HG03565 (cell line): Measurements from ENCODE around the gene ATXN7.
A peak's percentile ranks its signal among the peaks of the same experiment; 100 is the strongest.

Experiments
- ATAC-seq: cut with Tn5 transposase; IDR thresholded peaks from one replicate; pipeline ENCODE4 v1.9.1; 2021; ENCODE audit warnings: mild to moderate bottlenecking, moderate library complexity; ENCODE audit not compliant: unreplicated experiment

Gene ATXN7

DNA sequence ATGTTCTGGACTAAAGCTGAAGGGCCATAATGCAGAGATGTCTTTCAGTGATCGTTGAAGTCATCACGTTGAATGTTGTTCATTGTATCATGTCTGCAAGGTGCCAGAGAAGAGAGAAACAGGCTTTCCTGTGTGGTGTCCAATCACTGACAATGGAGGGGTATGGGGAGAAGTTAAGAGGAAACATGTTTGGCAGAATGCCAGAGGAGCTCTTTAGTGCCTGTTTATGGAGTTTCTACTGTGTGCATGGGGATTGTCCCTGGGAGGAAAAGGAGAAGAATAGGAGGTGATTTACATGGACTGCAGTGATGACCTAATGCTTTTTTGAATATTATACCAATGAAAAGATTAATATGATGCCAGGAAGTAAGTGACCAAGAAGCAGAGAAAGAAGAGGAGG, 36.8 kb downstream of the ATXN7 start:
- no peak for ATAC-seq

GRCh38 chr3:63905731-63906620, 42.3 kb downstream of the ATXN7 start:
- ATAC-seq: no peak

DNA sequence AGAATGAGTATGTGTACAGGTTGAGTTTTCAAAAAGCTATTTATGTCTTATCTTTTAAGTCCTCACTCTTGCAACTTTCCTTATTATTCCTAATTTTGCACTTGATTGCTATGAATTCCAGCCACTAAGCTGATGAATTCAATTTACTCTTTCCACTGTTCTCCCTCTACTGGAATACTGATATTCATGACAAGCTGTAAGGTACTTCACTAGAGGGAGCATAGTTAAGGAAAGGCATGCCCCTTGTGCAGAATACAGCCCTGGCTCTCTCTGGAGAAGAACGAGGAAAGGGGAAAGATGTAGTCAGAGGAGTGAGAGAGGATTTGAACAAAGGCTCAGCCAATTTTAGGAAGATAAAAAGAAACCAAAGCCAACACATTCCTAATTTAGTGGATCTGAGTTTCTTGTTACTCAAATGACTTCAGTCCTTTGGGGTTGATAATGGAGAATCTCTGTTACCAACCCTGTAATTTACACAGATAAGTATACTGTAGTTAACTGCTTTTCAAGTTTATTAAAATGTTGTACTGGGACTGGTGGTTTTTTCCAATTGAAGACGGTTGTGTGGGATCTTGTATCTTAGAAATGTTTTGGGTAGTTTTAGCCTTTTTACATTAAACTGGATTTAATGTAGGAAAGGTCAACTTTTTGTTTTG, 44.5 kb downstream of the ATXN7 start:
- no peak for ATAC-seq

- no peak for ATAC-seq
Observed at GRCh38 chr3:63908776-63909175, 45.1 kb downstream of the ATXN7 start.

- ATAC-seq: no peak
Observed at GRCh38 chr3:63909431-63909830, 45.8 kb downstream of the ATXN7 start.

- ATAC-seq: no peak
Observed at GRCh38 chr3:63910001-63910400, 46.3 kb downstream of the ATXN7 start.

GRCh38 chr3:63910891-63911290, 47.2 kb downstream of the ATXN7 start:
- ATAC-seq: no peak

DNA sequence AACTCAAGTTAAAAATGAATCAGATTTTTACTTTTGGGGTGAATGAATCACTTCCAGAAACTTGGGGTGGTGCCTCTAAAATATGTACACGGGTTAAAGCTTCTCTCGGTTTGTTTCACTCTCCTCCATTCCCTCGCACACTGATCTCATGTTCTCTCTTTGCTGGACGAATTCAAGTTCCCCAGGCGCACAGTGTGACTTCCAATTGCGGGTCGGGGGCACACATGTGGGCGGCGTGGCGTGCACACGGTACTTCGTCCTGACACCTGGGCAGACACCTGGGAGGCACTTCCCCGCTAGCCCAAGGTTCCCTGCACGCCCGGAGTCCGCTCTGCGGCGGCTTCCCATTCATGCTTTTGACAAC, 47.8 kb downstream of the ATXN7 start:
- peak; percentile 8 for ATAC-seq

DNA sequence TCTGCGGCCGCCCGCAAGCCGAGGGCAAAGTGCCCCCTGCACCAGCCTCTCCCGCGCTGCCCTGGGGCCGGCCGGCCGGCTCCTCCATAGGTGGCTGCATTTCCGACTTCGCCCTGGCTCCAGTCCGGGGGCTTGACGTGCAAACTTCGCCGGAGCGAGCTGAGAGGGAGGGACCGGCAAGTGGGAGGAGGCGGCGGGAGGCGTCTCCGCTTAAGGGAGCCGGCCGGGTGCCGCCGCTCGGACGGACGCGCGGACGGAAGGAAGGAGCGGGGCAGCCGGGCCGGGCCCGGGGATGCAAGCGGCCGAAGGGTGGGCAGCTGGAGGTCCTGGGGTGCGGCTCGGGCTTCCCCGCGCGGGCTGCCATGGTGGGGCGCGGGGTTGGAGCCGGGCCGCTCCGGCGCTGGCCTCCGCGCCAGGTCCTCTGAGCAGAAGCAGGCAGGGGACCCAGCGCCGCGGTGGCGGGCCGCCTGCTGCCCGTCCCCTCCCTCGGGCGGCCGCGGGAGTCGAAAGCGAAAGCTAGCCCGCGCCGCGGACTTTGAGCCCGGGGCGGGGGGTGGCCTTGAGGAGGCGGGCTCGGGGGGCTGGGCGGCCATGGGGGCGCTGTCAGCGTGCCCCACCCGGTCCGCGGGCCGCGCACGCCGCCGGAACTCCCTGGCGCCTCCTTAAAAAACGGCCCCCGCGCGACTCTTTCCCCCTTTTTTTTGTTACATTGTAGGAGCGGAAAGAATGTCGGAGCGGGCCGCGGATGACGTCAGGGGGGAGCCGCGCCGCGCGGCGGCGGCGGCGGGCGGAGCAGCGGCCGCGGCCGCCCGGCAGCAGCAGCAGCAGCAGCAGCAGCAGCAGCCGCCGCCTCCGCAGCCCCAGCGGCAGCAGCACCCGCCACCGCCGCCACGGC, 48.5 kb downstream of the ATXN7 start, which contains the start of gene SCAANT1:
TSS of gene SCAANT1 (minus strand) at position 511 of the 895 bp plus-strand sequence.
- peak; percentile 62 for ATAC-seq

GRCh38 chr3:63912768-63913588, 49.3 kb downstream of the ATXN7 start:
- no peak for ATAC-seq

DNA sequence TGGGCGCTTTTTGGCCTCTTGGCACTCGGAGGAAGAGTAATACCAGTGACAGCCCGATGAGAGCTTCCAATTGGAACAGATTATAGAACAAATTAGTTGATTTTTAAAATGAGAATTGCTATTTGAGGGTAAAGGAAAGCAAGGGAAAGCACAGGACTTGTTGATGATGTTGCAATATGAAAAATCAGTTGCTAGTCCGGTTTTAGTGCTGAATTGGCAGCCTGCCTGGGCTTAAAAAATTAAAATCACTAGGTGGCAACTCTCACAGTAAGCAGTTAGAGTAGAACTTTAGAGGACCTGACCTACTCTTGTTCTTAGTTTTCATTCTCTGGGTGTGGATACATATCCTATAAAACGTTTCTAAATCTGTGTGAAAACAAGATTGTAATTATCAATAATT, 50.6 kb downstream of the ATXN7 start:
- no peak for ATAC-seq

- ATAC-seq: no peak
Observed at GRCh38 chr3:63918321-63918720, 54.7 kb downstream of the ATXN7 start.

GRCh38 chr3:63920001-63920400, 56.3 kb downstream of the ATXN7 start:
- no peak for ATAC-seq

GRCh38 chr3:63921741-63922482, 58.2 kb downstream of the ATXN7 start:
- ATAC-seq: peak; percentile 74

GRCh38 chr3:63922491-63923199, 59.0 kb downstream of the ATXN7 start:
- peak; percentile 3 for ATAC-seq

DNA sequence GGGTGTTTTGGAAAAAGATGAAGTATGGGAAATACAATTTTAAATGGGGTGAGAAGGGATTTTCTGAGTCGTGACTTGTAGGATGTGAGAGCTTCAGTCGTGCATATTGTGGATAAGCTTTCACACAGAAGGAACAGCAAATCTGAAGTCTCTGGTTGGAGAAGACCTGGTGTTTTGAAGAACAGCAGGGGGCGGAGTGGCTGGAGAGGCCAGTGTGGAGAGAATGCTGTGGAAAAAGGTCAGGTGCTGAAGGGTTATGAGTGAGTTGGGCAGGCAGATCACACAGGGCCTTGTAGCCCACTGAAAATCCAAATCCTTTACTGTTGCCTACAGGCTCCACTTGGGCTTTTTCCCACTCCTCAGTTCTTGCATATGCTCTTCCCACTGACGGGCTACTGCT, 62.6 kb downstream of the ATXN7 start:
- ATAC-seq: no peak

DNA sequence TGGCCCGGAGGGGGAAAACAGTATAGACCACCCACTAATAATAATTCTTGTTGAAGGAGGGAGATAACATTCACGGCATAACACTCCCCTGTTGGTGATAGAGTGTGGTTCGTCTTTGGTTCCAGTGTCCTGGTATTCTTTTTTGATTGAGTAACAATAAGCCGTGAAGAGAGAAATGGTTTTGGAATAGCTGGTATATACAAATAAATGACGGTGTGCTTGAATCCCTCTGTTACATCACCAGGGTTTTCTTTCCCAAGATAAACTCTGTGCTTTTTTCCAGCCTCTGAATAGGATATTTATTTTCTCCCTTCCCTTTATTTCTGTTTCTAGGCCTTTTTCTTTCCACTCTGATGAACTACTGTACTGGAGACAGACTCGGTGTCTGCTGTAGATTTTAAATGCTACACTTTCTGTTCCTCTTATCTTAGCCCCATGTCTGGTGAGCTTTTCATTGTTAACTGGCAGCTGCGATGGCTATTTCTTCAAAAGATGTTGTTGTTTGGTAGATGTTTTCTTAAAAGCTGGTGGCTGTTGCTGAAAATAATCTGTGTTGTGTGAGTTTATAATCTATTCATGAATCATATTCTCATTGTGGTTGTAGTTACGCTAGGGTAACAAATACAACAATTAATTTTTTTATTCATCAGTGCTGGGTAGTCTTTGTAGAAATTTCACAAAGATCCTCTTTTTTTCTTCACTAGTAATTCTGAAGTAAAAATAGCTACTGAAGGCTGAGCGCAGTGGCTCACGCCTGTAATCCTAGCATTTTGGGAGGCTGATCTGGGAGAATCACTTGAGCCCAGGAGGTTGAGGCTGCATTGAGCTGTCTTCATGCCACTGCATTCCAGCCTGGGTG, 64.0 kb downstream of the ATXN7 start:
- ATAC-seq: peak; percentile 90

- ATAC-seq: no peak
Observed at GRCh38 chr3:63931290-63931689, 67.6 kb downstream of the ATXN7 start.
